SK-N-SH treated with all-trans-retinoic acid at 6 μM for 48 hours (cell line): ENCODE data around the gene AGPAT3.

Source experiments
- ARNTL ChIP-seq: fragments of 450-650 bp; formaldehyde crosslinking; IDR thresholded peaks from 2 replicates; pipeline ENCODE4 v1.5.0; 2020; ENCODE audit warnings: low read depth, mild to moderate bottlenecking, moderate library complexity, borderline replicate concordance
- CSDC2 ChIP-seq: fragments of 250-450 bp; sonication (Bioruptor Pico); IDR thresholded peaks from 2 replicates; pipeline ENCODE4 v1.5.0; 2020; ENCODE audit warnings: mild to moderate bottlenecking, moderate library complexity
- CSRNP3 ChIP-seq: fragments of 250-450 bp; sonication (Bioruptor Pico); IDR thresholded peaks from 2 replicates; pipeline ENCODE4 v1.5.1; 2021; ENCODE audit warnings: mild to moderate bottlenecking, moderate library complexity
- OSR1 ChIP-seq: fragments of 250-450 bp; sonication (Bioruptor Pico); IDR thresholded peaks from 2 replicates; pipeline ENCODE4 v1.8.0; 2022; ENCODE audit warnings: moderate library complexity, mild to moderate bottlenecking, inconsistent platforms
- PATZ1 ChIP-seq: fragments of 250-450 bp; sonication (Bioruptor Pico); IDR thresholded peaks from 2 replicates; pipeline ENCODE4 v1.8.0; 2020; ENCODE audit warnings: mild to moderate bottlenecking, moderate library complexity, borderline replicate concordance
- RARB ChIP-seq: fragments of 250-450 bp; sonication (Bioruptor Pico); IDR thresholded peaks from 2 replicates; pipeline ENCODE4 v1.8.0; 2021; ENCODE audit warnings: mild to moderate bottlenecking, moderate library complexity
- SNAI2 ChIP-seq: fragments of 250-450 bp; sonication (Bioruptor Pico); IDR thresholded peaks from 2 replicates; pipeline ENCODE4 v1.5.0; 2020; ENCODE audit warnings: mild to moderate bottlenecking, moderate library complexity
- ZC3H10 ChIP-seq: fragments of 250-450 bp; sonication (Bioruptor Pico); IDR thresholded peaks from 2 replicates; pipeline ENCODE4 v1.5.1; 2021; ENCODE audit warnings: mild to moderate bottlenecking, moderate library complexity
- ZFP3 ChIP-seq: fragments of 250-450 bp; sonication (Bioruptor Pico); IDR thresholded peaks from 2 replicates; pipeline ENCODE4 v1.5.0; 2020; ENCODE audit warnings: mild to moderate bottlenecking, moderate library complexity
- ZFP30 ChIP-seq: fragments of 450-650 bp; formaldehyde crosslinking; IDR thresholded peaks from 2 replicates; pipeline ENCODE4 v1.5.0; 2022; ENCODE audit warnings: mild to moderate bottlenecking, moderate library complexity
- ZNF565 ChIP-seq: fragments of 450-650 bp; formaldehyde crosslinking; conservative IDR thresholded peaks from 2 replicates; pipeline ENCODE4 v1.5.0; 2020; ENCODE audit warnings: low read depth, mild to moderate bottlenecking, moderate library complexity
- ZNF8 ChIP-seq: fragments of 450-650 bp; formaldehyde crosslinking; IDR thresholded peaks from 2 replicates; pipeline ENCODE4 v1.5.0; 2020; ENCODE audit warnings: mild to moderate bottlenecking, moderate library complexity
- TF ChIP-seq, protein P1 (sequence below): fragments of 250-450 bp; sonication (Bioruptor Pico); IDR thresholded peaks from 2 replicates; pipeline ENCODE4 v1.5.1; 2020; ENCODE audit warnings: low read depth, mild to moderate bottlenecking, moderate library complexity
- TF ChIP-seq, protein P2 (sequence below): fragments of 250-450 bp; sonication (Bioruptor Pico); IDR thresholded peaks from 2 replicates; pipeline ENCODE4 v1.5.0; 2020; ENCODE audit warnings: mild to moderate bottlenecking, moderate library complexity

DNA sequence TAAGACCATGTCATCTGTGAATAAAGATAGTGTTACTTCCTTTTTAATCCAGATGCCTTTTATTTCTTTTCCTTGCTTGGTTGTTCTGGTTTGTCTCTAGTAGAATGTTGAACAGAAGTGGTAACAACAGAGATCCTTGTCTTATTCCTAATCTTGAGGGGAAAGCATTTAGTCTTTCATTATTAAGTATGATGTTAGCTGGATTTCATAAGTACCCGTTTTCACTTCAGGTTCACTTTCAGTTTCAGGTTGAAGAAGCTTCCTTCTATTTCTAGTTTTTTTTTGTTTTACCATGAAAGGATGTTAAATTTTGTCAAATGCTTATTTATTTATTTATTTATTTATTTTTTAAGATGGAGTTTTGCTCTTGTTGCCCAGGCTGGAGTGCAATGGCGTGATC is 22.3 kb upstream of the AGPAT3 start:
- TF ChIP-seq RARB (CRISPR knock-in tag) (no peak), ZNF8 (CRISPR knock-in tag) (no peak), CSRNP3 (CRISPR knock-in tag) (no peak), ZC3H10 (CRISPR knock-in tag) (no peak), ZFP3 (CRISPR knock-in tag) (no peak), PATZ1 (CRISPR knock-in tag) (no peak), ARNTL (CRISPR knock-in tag) (no peak), OSR1 (no peak), ZNF565 (CRISPR knock-in tag) (no peak), ZFP30 (CRISPR knock-in tag) (no peak), CSDC2 (CRISPR knock-in tag) (no peak), SNAI2 (CRISPR knock-in tag) (no peak)
- TF ChIP-seq, protein P1, sequence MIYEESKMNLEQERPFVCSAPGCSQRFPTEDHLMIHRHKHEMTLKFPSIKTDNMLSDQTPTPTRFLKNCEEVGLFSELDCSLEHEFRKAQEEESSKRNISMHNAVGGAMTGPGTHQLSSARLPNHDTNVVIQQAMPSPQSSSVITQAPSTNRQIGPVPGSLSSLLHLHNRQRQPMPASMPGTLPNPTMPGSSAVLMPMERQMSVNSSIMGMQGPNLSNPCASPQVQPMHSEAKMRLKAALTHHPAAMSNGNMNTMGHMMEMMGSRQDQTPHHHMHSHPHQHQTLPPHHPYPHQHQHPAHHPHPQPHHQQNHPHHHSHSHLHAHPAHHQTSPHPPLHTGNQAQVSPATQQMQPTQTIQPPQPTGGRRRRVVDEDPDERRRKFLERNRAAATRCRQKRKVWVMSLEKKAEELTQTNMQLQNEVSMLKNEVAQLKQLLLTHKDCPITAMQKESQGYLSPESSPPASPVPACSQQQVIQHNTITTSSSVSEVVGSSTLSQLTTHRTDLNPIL (CRISPR knock-in tag), result no peak
- TF ChIP-seq, protein P2, sequence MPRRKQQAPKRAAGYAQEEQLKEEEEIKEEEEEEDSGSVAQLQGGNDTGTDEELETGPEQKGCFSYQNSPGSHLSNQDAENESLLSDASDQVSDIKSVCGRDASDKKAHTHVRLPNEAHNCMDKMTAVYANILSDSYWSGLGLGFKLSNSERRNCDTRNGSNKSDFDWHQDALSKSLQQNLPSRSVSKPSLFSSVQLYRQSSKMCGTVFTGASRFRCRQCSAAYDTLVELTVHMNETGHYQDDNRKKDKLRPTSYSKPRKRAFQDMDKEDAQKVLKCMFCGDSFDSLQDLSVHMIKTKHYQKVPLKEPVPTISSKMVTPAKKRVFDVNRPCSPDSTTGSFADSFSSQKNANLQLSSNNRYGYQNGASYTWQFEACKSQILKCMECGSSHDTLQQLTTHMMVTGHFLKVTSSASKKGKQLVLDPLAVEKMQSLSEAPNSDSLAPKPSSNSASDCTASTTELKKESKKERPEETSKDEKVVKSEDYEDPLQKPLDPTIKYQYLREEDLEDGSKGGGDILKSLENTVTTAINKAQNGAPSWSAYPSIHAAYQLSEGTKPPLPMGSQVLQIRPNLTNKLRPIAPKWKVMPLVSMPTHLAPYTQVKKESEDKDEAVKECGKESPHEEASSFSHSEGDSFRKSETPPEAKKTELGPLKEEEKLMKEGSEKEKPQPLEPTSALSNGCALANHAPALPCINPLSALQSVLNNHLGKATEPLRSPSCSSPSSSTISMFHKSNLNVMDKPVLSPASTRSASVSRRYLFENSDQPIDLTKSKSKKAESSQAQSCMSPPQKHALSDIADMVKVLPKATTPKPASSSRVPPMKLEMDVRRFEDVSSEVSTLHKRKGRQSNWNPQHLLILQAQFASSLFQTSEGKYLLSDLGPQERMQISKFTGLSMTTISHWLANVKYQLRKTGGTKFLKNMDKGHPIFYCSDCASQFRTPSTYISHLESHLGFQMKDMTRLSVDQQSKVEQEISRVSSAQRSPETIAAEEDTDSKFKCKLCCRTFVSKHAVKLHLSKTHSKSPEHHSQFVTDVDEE (CRISPR knock-in tag), result no peak
